Natural killer cell (primary cell): ENCODE data around the gene CMIP. TPM values are rescaled to one million over a fixed set of nuclear protein-coding genes. Genes with fewer than 3 reads are reported as not detected.

Experiments used
- ATAC-seq, 3 donors: fragments of 150-1000 bp in 2 of 3; fragments of 200-7000 bp in 1 of 3; cut with Tn5 transposase; 1 replicate in 1 of 3; 2 replicates in 2 of 3; pipeline ENCODE4 v1.10.0; 2021; ENCODE audit warnings: mild to moderate bottlenecking in 2 of 3, moderate library complexity in 2 of 3
- DNase-seq, 2 donors: peaks; one replicate each; pipeline versions ENCODE4 v3.0.0 to v3.0.0-alpha.2; 2013 to 2021; ENCODE audit warnings: mixed read lengths in 1 of 2
- H3K27ac ChIP-seq: one replicate; pipeline ENCODE4 v1.5.1; 2013; ENCODE audit warnings: mild to moderate bottlenecking, low read length
- H3K27me3 ChIP-seq: one replicate; pipeline ENCODE4 v1.6.1; 2013; ENCODE audit warnings: low read length; ENCODE audit not compliant: control insufficient read depth, insufficient read depth
- H3K36me3 ChIP-seq: one replicate; pipeline ENCODE4 v1.6.1; 2013; ENCODE audit warnings: low read length; ENCODE audit not compliant: control insufficient read depth, insufficient read depth
- H3K4me1 ChIP-seq: one replicate; pipeline ENCODE4 v1.6.1; 2013; ENCODE audit warnings: low read length; ENCODE audit not compliant: control insufficient read depth, insufficient read depth
- H3K4me3 ChIP-seq: one replicate; pipeline ENCODE4 v1.5.1; 2013; ENCODE audit warnings: low read length
- H3K9me3 ChIP-seq: one replicate; pipeline ENCODE4 v1.6.1; 2013; ENCODE audit warnings: low read length; ENCODE audit not compliant: control insufficient read depth, insufficient read depth
- H3K27ac Mint-ChIP-seq, 2 donors: one replicate each; pipeline ENCODE4 v1.8.0; 2022; ENCODE audit warnings: mild to moderate bottlenecking in 2 of 2, mixed read lengths in 2 of 2, moderate library complexity in 1 of 2
- H3K27me3 Mint-ChIP-seq, 2 donors: one replicate each; pipeline ENCODE4 v1.8.0; 2022; ENCODE audit warnings: low read depth in 2 of 2, mixed read lengths in 2 of 2
- H3K36me3 Mint-ChIP-seq: one replicate; pipeline ENCODE4 v1.8.0; 2022; ENCODE audit warnings: mixed read lengths
- H3K4me1 Mint-ChIP-seq, 2 donors: one replicate each; pipeline ENCODE4 v1.8.0; 2022; ENCODE audit warnings: mixed read lengths in 2 of 2
- H3K4me3 Mint-ChIP-seq: one replicate; pipeline ENCODE4 v1.8.0; 2022; ENCODE audit warnings: mild to moderate bottlenecking, moderate library complexity, mixed read lengths
- H3K9me3 Mint-ChIP-seq, 2 donors: one replicate each; pipeline ENCODE4 v1.8.0; 2022; ENCODE audit warnings: mixed read lengths in 2 of 2
- CTCF ChIP-seq: fragments of 200-600 bp; IDR thresholded peaks from one replicate; pipeline ENCODE4 v1.8.0; 2022; ENCODE audit warnings: antibody characterized with exemption
- WGBS: methylation state at CpG from one replicate; pipeline ENCODE4 v1.1.7; 2013; ENCODE audit warnings: missing lambda C conversion rate; ENCODE audit not compliant: insufficient coverage; 5-methylcytosine and 5-hydroxymethylcytosine counted together
- intact Hi-C: fragments of 100-400 bp; cut with micrococcal nuclease; formaldehyde crosslinking; loops from one replicate; pipeline ENCODE4 v1.14.2; 2022
- total RNA-seq, 4 donors: library from RNA; stranded (reverse); fragments of 120-200 nt in 1 of 4; gene quantifications; one replicate each; pipeline versions ENCODE4 v1.2.3 to v1.2.4, GENCODE V29; 2013 to 2022

CMIP gene
- total RNA-seq, 3 donors from 2014 or later (not counting 1 experiment from before 2014, with no cell fraction given): 88.2 to 115 (median 91.5) TPM

GRCh38 chr16:81610144-81610842, 165.7 kb downstream of the CMIP start:
- Mint-ChIP-seq H3K4me1 (peaks cover 12 to 28% of the 10 kb centered on the region in 2 donors), H3K27ac (no peak overlapping the region)

GRCh38 chr16:81610936-81611335, 166.3 kb downstream of the CMIP start:
- intact Hi-C loops: no loop called here
- ATAC-seq: no peak
- no peaks in the 10 kb centered on the region for H3K27me3 Mint-ChIP-seq

More at GRCh38 chr16:81610144-81610842, 165.7 kb downstream of the CMIP start:
- no peaks in the 10 kb centered on the region for H3K27me3 ChIP-seq
- no peak overlapping the region for H3K27ac ChIP-seq
- H3K36me3 ChIP-seq: peaks cover 25% of the 10 kb centered on the region
- Mint-ChIP-seq H3K27me3 (no peaks in the 10 kb centered on the region), H3K36me3 (no peaks in the 10 kb centered on the region), H3K4me3 (no peak overlapping the region), H3K9me3 (no peaks in the 10 kb centered on the region)
- H3K9me3 ChIP-seq: no peaks in the 10 kb centered on the region
- DNase-seq (no peak), ATAC-seq (no peak)
- 88% methylated on average over 24 of the region's 26 CpGs for WGBS
- no peak overlapping the region for H3K4me3 ChIP-seq
- no peaks in the 10 kb centered on the region for H3K4me1 ChIP-seq
- no peak for TF ChIP-seq CTCF
- intact Hi-C loops: no loop called here

GRCh38 chr16:81611721-81612120, 167.1 kb downstream of the CMIP start:
- Mint-ChIP-seq H3K36me3 (no peaks in the 10 kb centered on the region), H3K4me3 (no peak overlapping the region), H3K4me1 (peaks cover 9 to 26% of the 10 kb centered on the region in 2 donors), H3K9me3 (no peaks in the 10 kb centered on the region), H3K27ac (peak overlapping the region in 1 of 2 donors; percentile 70), H3K27me3 (no peaks in the 10 kb centered on the region)
- no peak for TF ChIP-seq CTCF
- 75% methylated on average over 4 of the region's 6 CpGs for WGBS
- Histone ChIP-seq H3K9me3 (no peaks in the 10 kb centered on the region), H3K36me3 (peaks cover 25% of the 10 kb centered on the region), H3K4me1 (peaks cover 11% of the 10 kb centered on the region), H3K4me3 (no peak overlapping the region), H3K27me3 (no peaks in the 10 kb centered on the region), H3K27ac (no peak overlapping the region)
- ATAC-seq (no peak), DNase-seq (no peak)
- intact Hi-C loops: no loop called here

More at GRCh38 chr16:81610936-81611335, 166.3 kb downstream of the CMIP start:
- Histone ChIP-seq H3K36me3 (peaks cover 25% of the 10 kb centered on the region), H3K27ac (no peak overlapping the region), H3K27me3 (no peaks in the 10 kb centered on the region), H3K4me1 (peaks cover 3% of the 10 kb centered on the region), H3K4me3 (no peak overlapping the region), H3K9me3 (no peaks in the 10 kb centered on the region)
- 93% methylated on average over 10 of the region's 10 CpGs for WGBS
- TF ChIP-seq CTCF: no peak
- no peaks in the 10 kb centered on the region for H3K9me3 Mint-ChIP-seq
- H3K4me1 Mint-ChIP-seq: peaks cover 6 to 22% of the 10 kb centered on the region in 2 donors
- DNase-seq: no peak
- H3K36me3 Mint-ChIP-seq: no peaks in the 10 kb centered on the region
- no peak overlapping the region for H3K4me3 Mint-ChIP-seq
- peak overlapping the region in 1 of 2 donors; percentile 70 for H3K27ac Mint-ChIP-seq
